SJCRH30 (cell line): ENCODE results near the gene PXK. TPM values are rescaled to one million over a fixed set of nuclear protein-coding genes. Genes with fewer than 3 reads are reported as not detected.

Source experiments
- DNase-seq, 2 experiments: peaks; one replicate each; pipeline ENCODE4 v3.0.0-alpha.2; 2015 to 2020
- H3K27ac ChIP-seq: fragments of 250-450 bp; sonication (Bioruptor Pico); 2 replicates; pipeline ENCODE4 v1.5.1; 2020; ENCODE audit warnings: mild to moderate bottlenecking, moderate library complexity
- H3K27me3 ChIP-seq: fragments of 250-450 bp; sonication (Bioruptor Pico); 2 replicates; pipeline ENCODE4 v1.5.1; 2020; ENCODE audit warnings: mild to moderate bottlenecking, moderate library complexity
- H3K36me3 ChIP-seq: fragments of 250-450 bp; sonication (Bioruptor Pico); 2 replicates; pipeline ENCODE4 v1.5.1; 2020; ENCODE audit warnings: mild to moderate bottlenecking, moderate library complexity
- H3K4me1 ChIP-seq: fragments of 250-450 bp; sonication (Bioruptor Pico); 2 replicates; pipeline ENCODE4 v1.5.1; 2020; ENCODE audit warnings: mild to moderate bottlenecking, moderate library complexity
- H3K4me3 ChIP-seq: fragments of 250-450 bp; sonication (Bioruptor Pico); 2 replicates; pipeline ENCODE4 v1.5.1; 2020; ENCODE audit warnings: mild to moderate bottlenecking, moderate library complexity
- H3K9me3 ChIP-seq: fragments of 250-450 bp; sonication (Bioruptor Pico); replicated peaks from 2 replicates; pipeline ENCODE4 v1.5.1; 2020; ENCODE audit warnings: mild to moderate bottlenecking, moderate library complexity
- total RNA-seq: library from RNA; depleted of rRNA; stranded (reverse); fragments of >200 nt; shearing (Covaris generic); gene quantifications from 2 replicates; pipeline ENCODE4 v1.2.3, GENCODE V29; 2014

Gene PXK
- total RNA-seq, 1 experiment from 2014 or later, result 12.9 TPM

- Histone ChIP-seq H3K27me3 (no peaks in the 10 kb centered on the region), H3K4me3 (no peak overlapping the region), H3K9me3 (no peaks in the 10 kb centered on the region), H3K27ac (no peak overlapping the region), H3K36me3 (no peaks in the 10 kb centered on the region), H3K4me1 (no peaks in the 10 kb centered on the region)
- DNase-seq, result no peak
Observed at GRCh38 chr3:58398669-58399333, 66.1 kb downstream of the PXK start.

GRCh38 chr3:58403513-58404109 lies 70.9 kb downstream of the PXK start:
- no peak for DNase-seq
- Histone ChIP-seq H3K4me3 (no peak overlapping the region), H3K27me3 (no peaks in the 10 kb centered on the region), H3K27ac (no peak overlapping the region), H3K4me1 (no peaks in the 10 kb centered on the region), H3K36me3 (no peaks in the 10 kb centered on the region), H3K9me3 (no peaks in the 10 kb centered on the region)

- Histone ChIP-seq H3K36me3 (no peaks in the 10 kb centered on the region), H3K4me1 (no peaks in the 10 kb centered on the region), H3K27me3 (no peaks in the 10 kb centered on the region), H3K9me3 (no peaks in the 10 kb centered on the region), H3K4me3 (no peak overlapping the region), H3K27ac (no peak overlapping the region)
- DNase-seq, result no peak
Observed at GRCh38 chr3:58404396-58404795, 71.7 kb downstream of the PXK start.

DNA sequence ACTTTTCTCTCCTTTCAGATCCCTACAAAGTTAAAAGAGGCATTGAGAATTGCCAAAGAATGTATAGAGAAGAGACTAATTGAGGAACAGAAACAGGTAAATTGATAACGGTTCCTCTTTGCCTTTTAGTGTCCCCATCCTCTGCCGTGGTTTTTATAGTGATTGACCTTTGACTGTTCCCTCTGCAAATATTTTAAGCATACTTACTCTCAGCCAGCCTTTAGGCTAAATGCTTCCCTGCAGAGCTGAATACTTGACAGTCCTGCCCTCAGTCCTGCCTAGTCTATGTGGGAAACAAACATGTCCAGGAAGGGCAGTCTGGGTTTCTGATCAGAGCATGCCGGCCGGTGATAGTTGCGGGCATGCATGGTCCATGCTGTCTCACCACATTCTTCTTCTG lies 76.2 kb downstream of the PXK start:
- no peaks in the 10 kb centered on the region for H3K27me3 ChIP-seq
- no peaks in the 10 kb centered on the region for H3K36me3 ChIP-seq
- DNase-seq, result no peak
- H3K4me3 ChIP-seq, result no peak overlapping the region
- H3K4me1 ChIP-seq, result no peaks in the 10 kb centered on the region
- H3K9me3 ChIP-seq, result no peaks in the 10 kb centered on the region
- no peak overlapping the region for H3K27ac ChIP-seq

DNA sequence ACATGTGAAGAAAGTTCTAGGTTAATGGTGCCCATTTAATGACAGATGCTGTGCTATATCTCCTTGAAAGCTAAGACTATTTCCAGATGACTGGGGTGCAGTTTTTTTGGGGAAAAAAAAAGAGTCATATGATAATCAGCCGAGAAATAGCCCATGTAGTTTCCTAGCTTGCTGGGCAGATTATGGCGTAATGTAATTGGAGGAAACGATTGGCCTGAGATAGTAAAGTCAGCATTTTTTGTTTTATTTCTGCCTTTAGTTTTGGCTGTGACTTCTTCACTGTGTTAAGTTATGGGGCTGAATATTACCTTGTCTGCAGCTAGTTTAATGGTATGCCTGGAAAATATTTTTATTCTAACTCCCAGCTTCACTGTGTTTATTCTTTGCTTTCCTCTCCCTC lies 77.0 kb downstream of the PXK start:
- Histone ChIP-seq H3K27ac (no peak overlapping the region), H3K27me3 (no peaks in the 10 kb centered on the region), H3K4me3 (no peak overlapping the region), H3K9me3 (no peaks in the 10 kb centered on the region), H3K36me3 (no peaks in the 10 kb centered on the region), H3K4me1 (no peaks in the 10 kb centered on the region)
- no peak for DNase-seq

DNA sequence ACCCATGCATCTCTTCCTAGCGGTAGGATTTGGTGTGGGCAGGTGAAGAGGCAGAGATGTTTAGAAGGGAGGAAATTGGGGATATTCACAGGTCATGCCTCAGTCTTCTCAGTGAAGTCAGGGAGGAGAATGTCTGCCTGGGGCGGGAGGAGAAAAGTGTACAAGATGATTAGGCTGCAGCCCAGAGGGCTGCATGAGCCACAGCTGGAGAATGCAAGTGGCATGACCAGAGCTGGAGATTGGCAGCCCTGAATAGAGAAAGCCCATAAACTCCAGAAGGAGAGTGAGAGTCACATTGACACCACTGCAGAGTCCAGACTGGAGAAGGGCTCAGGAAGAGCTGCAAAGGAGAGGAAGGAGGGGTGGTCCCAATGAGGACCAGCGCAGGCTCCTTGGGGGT lies 78.3 kb downstream of the PXK start:
- H3K9me3 ChIP-seq, result no peaks in the 10 kb centered on the region
- H3K4me1 ChIP-seq, result no peaks in the 10 kb centered on the region
- H3K27ac ChIP-seq, result no peak overlapping the region
- H3K4me3 ChIP-seq, result no peak overlapping the region
- no peaks in the 10 kb centered on the region for H3K36me3 ChIP-seq
- H3K27me3 ChIP-seq, result no peaks in the 10 kb centered on the region
- DNase-seq, result no peak

DNA sequence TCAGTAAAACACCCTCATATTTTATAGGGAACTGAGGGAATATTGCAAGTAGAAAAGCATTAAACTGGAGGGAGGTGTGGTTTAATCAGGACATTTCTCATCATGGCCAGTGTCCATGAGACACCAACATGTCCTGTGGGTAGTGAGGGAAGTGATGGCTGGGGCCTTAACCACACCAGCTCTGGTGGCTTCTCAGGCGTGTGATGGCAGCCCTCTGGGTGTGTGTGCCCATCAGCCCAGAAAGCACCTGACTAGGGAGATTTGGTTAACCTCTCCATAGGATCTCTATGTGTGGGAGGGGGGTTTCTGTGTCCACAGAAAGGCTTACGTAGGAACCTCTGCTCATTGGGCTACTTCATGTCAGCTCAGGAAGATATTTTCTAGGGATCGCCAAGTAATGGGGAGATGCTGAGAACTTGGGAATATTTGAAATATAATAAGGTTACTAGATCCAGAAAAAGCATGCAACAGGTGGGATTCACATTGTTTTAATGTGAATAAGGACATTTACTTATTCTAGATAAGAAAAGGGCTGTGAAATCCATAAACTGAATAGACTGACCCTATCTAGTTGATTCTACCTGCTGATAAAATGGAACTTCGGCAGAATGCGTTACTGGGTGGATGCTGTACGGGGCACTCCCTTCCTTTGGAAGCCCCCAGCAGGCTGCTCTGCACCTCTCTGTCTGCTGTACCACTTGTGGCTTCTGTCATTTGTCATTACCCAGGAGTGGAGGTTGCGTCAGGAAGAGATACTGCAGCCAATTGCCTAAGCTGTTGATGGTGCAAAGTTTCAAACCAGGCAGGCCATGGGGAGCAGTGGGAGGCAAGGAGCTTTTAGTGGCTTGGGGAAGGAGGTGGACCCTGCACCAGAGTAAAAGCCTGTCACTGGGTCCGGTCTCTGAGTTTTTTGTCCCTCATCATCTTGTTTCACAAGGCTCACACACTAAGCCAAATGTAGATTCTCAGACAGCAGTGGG lies 79.4 kb downstream of the PXK start:
- no peaks in the 10 kb centered on the region for H3K27me3 ChIP-seq
- H3K27ac ChIP-seq, result no peak overlapping the region
- H3K36me3 ChIP-seq, result no peaks in the 10 kb centered on the region
- H3K4me3 ChIP-seq, result no peak overlapping the region
- H3K9me3 ChIP-seq, result no peaks in the 10 kb centered on the region
- no peaks in the 10 kb centered on the region for H3K4me1 ChIP-seq
- no peak for DNase-seq

DNA sequence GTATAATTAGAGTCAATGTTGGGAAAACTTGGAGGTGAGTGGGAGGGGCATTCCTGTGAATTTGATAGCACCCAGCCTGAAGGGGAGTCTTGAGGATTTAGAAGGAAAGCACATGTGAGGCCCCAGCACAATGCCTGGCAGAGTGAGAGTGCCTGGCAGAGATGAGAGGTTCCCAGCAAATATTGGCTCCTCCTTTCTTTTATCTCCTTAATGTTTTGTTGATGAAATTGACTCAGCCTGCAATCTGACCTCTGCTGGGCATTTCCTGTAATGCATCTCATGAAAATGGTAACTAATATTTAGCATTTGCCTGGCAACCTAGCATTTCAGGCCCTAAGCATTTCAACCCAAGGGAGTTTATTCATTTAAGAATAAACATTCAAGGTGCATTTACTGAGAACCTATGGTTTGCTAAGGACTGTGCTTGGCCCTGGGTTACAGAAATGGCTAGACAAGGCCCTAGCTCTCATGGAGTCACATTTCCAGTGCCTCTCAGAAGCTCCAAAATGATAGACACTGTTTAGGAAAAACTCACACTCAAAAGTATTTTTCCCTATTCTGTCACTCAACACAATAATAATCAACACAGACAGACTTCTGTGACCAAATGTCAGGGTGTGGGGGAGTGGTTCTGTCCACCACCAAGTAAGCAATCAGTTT lies 82.0 kb downstream of the PXK start:
- no peaks in the 10 kb centered on the region for H3K36me3 ChIP-seq
- H3K27me3 ChIP-seq, result no peaks in the 10 kb centered on the region
- DNase-seq, result peak; percentile 11 to 64
- no peak overlapping the region for H3K27ac ChIP-seq
- no peaks in the 10 kb centered on the region for H3K4me1 ChIP-seq
- no peak overlapping the region for H3K4me3 ChIP-seq
- H3K9me3 ChIP-seq, result no peaks in the 10 kb centered on the region

GRCh38 chr3:58416191-58416590 lies 83.5 kb downstream of the PXK start:
- Histone ChIP-seq H3K4me1 (no peaks in the 10 kb centered on the region), H3K9me3 (no peaks in the 10 kb centered on the region)
- no peak for DNase-seq

GRCh38 chr3:58417075-58417474 lies 84.4 kb downstream of the PXK start:
- H3K36me3 ChIP-seq, result no peaks in the 10 kb centered on the region
- H3K4me1 ChIP-seq, result no peaks in the 10 kb centered on the region
- DNase-seq, result no peak
- H3K27me3 ChIP-seq, result no peaks in the 10 kb centered on the region
- no peak overlapping the region for H3K27ac ChIP-seq
- H3K9me3 ChIP-seq, result no peaks in the 10 kb centered on the region
- H3K4me3 ChIP-seq, result no peak overlapping the region

More at GRCh38 chr3:58416191-58416590, 83.5 kb downstream of the PXK start:
- no peaks in the 10 kb centered on the region for H3K27me3 ChIP-seq
- no peaks in the 10 kb centered on the region for H3K36me3 ChIP-seq
- no peak overlapping the region for H3K27ac ChIP-seq
- no peak overlapping the region for H3K4me3 ChIP-seq

DNA sequence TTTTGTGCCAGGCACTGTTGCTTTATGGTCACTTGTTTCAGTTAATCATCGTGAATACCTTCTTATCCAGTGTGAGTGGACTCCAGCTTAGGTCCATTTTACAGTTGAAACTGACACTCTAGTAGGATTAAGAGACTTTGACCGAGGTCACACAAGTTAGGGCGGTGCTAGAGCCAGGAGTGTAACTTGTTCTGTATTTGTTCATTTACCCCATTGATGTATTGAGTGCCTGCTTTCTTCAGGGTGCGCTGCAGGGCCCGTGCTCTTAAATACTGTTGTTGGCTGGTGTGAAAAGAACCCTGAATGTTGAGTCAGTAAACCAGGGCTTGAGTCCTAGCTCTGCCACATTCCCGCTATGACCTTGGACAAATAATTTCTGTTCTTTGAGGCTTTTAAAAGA lies 85.5 kb downstream of the PXK start:
- Histone ChIP-seq H3K4me3 (no peak overlapping the region), H3K9me3 (no peaks in the 10 kb centered on the region), H3K27me3 (no peaks in the 10 kb centered on the region), H3K27ac (no peak overlapping the region), H3K4me1 (no peaks in the 10 kb centered on the region), H3K36me3 (no peaks in the 10 kb centered on the region)
- no peak for DNase-seq

GRCh38 chr3:58419780-58420507 lies 87.3 kb downstream of the PXK start:
- DNase-seq, result no peak
- no peaks in the 10 kb centered on the region for H3K36me3 ChIP-seq
- H3K27ac ChIP-seq, result no peak overlapping the region
- no peaks in the 10 kb centered on the region for H3K4me1 ChIP-seq
- H3K4me3 ChIP-seq, result no peak overlapping the region
- no peaks in the 10 kb centered on the region for H3K27me3 ChIP-seq
- no peaks in the 10 kb centered on the region for H3K9me3 ChIP-seq

GRCh38 chr3:58421004-58421403 lies 88.3 kb downstream of the PXK start:
- DNase-seq, result no peak
- Histone ChIP-seq H3K9me3 (no peaks in the 10 kb centered on the region), H3K27me3 (no peaks in the 10 kb centered on the region), H3K36me3 (no peaks in the 10 kb centered on the region), H3K4me1 (no peaks in the 10 kb centered on the region), H3K4me3 (no peak overlapping the region), H3K27ac (no peak overlapping the region)

DNA sequence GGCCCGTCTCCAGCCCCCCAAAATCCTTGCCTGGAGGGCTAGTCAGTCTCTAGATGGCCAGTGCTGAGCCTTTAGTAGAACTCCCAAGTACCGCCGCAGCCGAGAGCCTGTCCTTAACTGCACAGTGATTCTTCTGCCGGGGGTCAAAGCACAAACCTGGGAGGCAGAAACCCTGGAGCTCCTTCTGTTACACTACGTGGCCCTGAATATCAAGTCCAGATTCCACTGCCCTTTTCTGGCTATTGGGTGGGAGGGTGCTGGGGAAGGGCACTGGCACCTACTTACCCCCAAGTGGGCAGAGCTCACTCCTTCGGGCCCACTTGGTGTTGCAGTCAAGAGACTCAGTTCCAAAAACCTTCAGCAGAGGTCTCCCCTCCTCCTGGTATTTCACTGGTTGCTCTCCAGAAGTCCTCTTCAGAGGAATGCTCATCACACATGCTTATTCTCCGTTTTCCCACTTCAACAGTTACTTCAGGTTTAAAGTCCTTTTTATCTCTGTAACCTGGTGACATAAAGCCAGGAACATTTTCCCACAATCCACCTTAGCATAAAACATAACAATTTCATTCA lies 90.1 kb downstream of the PXK start:
- H3K27ac ChIP-seq, result no peak overlapping the region
- no peak overlapping the region for H3K4me3 ChIP-seq
- no peaks in the 10 kb centered on the region for H3K9me3 ChIP-seq
- H3K4me1 ChIP-seq, result no peaks in the 10 kb centered on the region
- peaks cover 1% of the 10 kb centered on the region for H3K36me3 ChIP-seq
- no peaks in the 10 kb centered on the region for H3K27me3 ChIP-seq
- DNase-seq, result no peak
